Karpas-422 (cell line): ENCODE results near the gene SYK. TPM values are rescaled to one million over a fixed set of nuclear protein-coding genes. Genes with fewer than 3 reads are reported as not detected.
A peak's percentile ranks its signal among the peaks of the same experiment; 100 is the strongest.

Experiments used
- DNase-seq: peaks from one replicate; pipeline ENCODE4 v3.0.0-alpha.2; 2015
- H2AFZ ChIP-seq: fragments of 200-600 bp; sonication (generic); 2 replicates; pipeline ENCODE4 v1.6.1; 2014; ENCODE audit warnings: antibody characterized with exemption, low read length, mixed read lengths
- H3K27ac ChIP-seq: fragments of 200-600 bp; sonication (generic); 2 replicates; pipeline ENCODE4 v1.5.1; 2014; ENCODE audit warnings: mild to moderate bottlenecking, low read length, moderate library complexity
- H3K27me3 ChIP-seq: fragments of 200-600 bp; sonication (generic); 2 replicates; pipeline ENCODE4 v1.6.1; 2014; ENCODE audit warnings: low read length, mixed read lengths
- H3K36me3 ChIP-seq: fragments of 200-600 bp; sonication (generic); 2 replicates; pipeline ENCODE4 v1.6.1; 2014; ENCODE audit warnings: low read length, mixed read lengths; ENCODE audit not compliant: insufficient read depth
- H3K4me1 ChIP-seq: fragments of 200-600 bp; sonication (generic); 2 replicates; pipeline ENCODE4 v1.6.1; 2014; ENCODE audit warnings: mild to moderate bottlenecking, low read length, mixed read lengths
- H3K4me2 ChIP-seq: fragments of 200-600 bp; sonication (generic); 2 replicates; pipeline ENCODE4 v1.6.1; 2014; ENCODE audit warnings: low read length, low read depth, mild to moderate bottlenecking; ENCODE audit not compliant: poor library complexity, severe bottlenecking
- H3K4me3 ChIP-seq: fragments of 200-600 bp; sonication (generic); 2 replicates; pipeline ENCODE4 v1.5.1; 2014; ENCODE audit warnings: mild to moderate bottlenecking, antibody characterized with exemption, low read length, mixed read lengths
- H3K79me2 ChIP-seq: fragments of 200-600 bp; sonication (generic); 2 replicates; pipeline ENCODE4 v1.6.1; 2014; ENCODE audit warnings: mild to moderate bottlenecking, low read length, mixed read lengths
- H3K9ac ChIP-seq: fragments of 200-600 bp; sonication (generic); 2 replicates; pipeline ENCODE4 v1.6.0; 2014; ENCODE audit warnings: low read length
- H3K9me2 ChIP-seq: fragments of 200-600 bp; sonication (generic), shearing (Covaris generic); replicated peaks from 2 replicates; pipeline ENCODE4 v1.6.0; 2014; ENCODE audit warnings: mild to moderate bottlenecking, low read length, moderate library complexity; ENCODE audit not compliant: insufficient read depth
- H3K9me3 ChIP-seq: fragments of 300-700, 200-600 bp; sonication (generic); 2 replicates; pipeline ENCODE4 v1.6.1; 2014; ENCODE audit warnings: low read length, mixed read lengths
- H4K20me1 ChIP-seq: fragments of 200-600 bp; sonication (generic); 2 replicates; pipeline ENCODE4 v1.6.1; 2014; ENCODE audit warnings: mild to moderate bottlenecking, antibody characterized with exemption, low read length, low read depth; ENCODE audit not compliant: insufficient read depth
- total RNA-seq: library from RNA; depleted of rRNA; stranded (reverse); fragments of >200 nt; shearing (Covaris generic); gene quantifications from 2 replicates; pipeline ENCODE4 v1.2.3, GENCODE V29; 2014; ENCODE audit warnings: low replicate concordance

SYK gene
- total RNA-seq, 1 experiment from 2014 or later, result 151 TPM

- Histone ChIP-seq H3K9me2 (no peaks in the 10 kb centered on the region), H3K4me1 (peaks cover 28% of the 10 kb centered on the region), H3K27me3 (no peaks in the 10 kb centered on the region), H3K27ac (no peak overlapping the region), H3K9ac (no peak overlapping the region), H2AFZ (no peak overlapping the region), H3K9me3 (no peaks in the 10 kb centered on the region), H3K36me3 (peaks cover 70% of the 10 kb centered on the region), H3K79me2 (peaks cover 57% of the 10 kb centered on the region), H4K20me1 (peaks cover 21% of the 10 kb centered on the region), H3K4me2 (no peak overlapping the region), H3K4me3 (no peak overlapping the region)
- no peak for DNase-seq
These were observed 56.9 kb downstream of the SYK start for GRCh38 chr9:90858457-90858901.

GRCh38 chr9:90860382-90860781, 58.8 kb downstream of the SYK start:
- peak overlapping the region; percentile 60 for H3K27ac ChIP-seq
- no peak overlapping the region for H2AFZ ChIP-seq
- no peak overlapping the region for H3K4me2 ChIP-seq
- H3K4me1 ChIP-seq, result peaks cover 28% of the 10 kb centered on the region
- H3K9me3 ChIP-seq, result no peaks in the 10 kb centered on the region
- no peak overlapping the region for H3K9ac ChIP-seq
- no peak for DNase-seq
- no peak overlapping the region for H3K4me3 ChIP-seq
- peaks cover 87% of the 10 kb centered on the region for H3K36me3 ChIP-seq
- H4K20me1 ChIP-seq, result peaks cover 17% of the 10 kb centered on the region; the same call in 1 of the 2 replicates
- peaks cover 49% of the 10 kb centered on the region for H3K79me2 ChIP-seq
- H3K27me3 ChIP-seq, result no peaks in the 10 kb centered on the region
- H3K9me2 ChIP-seq, result no peaks in the 10 kb centered on the region

GRCh38 chr9:90860826-90861225, 59.2 kb downstream of the SYK start:
- peaks cover 46% of the 10 kb centered on the region for H3K79me2 ChIP-seq
- no peak overlapping the region for H3K4me3 ChIP-seq
- H3K27ac ChIP-seq, result peak overlapping the region; percentile 60
- no peaks in the 10 kb centered on the region for H3K9me3 ChIP-seq
- no peak overlapping the region for H2AFZ ChIP-seq
- no peak overlapping the region for H3K9ac ChIP-seq
- H3K27me3 ChIP-seq, result no peaks in the 10 kb centered on the region
- no peaks in the 10 kb centered on the region for H3K9me2 ChIP-seq
- DNase-seq, result peak; percentile 65
- peaks cover 28% of the 10 kb centered on the region for H3K4me1 ChIP-seq
- H3K4me2 ChIP-seq, result no peak overlapping the region
- peaks cover 89% of the 10 kb centered on the region for H3K36me3 ChIP-seq
- peaks cover 16% of the 10 kb centered on the region; the same call in 1 of the 2 replicates for H4K20me1 ChIP-seq

GRCh38 chr9:90861380-90861779, 59.8 kb downstream of the SYK start:
- Histone ChIP-seq H2AFZ (no peak overlapping the region), H3K9me2 (no peaks in the 10 kb centered on the region), H3K4me2 (no peak overlapping the region), H4K20me1 (peaks cover 11% of the 10 kb centered on the region; the same call in 1 of the 2 replicates), H3K79me2 (peaks cover 40% of the 10 kb centered on the region), H3K4me1 (peaks cover 28% of the 10 kb centered on the region), H3K36me3 (peaks cover 87% of the 10 kb centered on the region), H3K9me3 (no peaks in the 10 kb centered on the region), H3K27ac (peak overlapping the region; percentile 60), H3K9ac (no peak overlapping the region), H3K4me3 (no peak overlapping the region), H3K27me3 (no peaks in the 10 kb centered on the region)
- DNase-seq, result no peak

GRCh38 chr9:90861826-90862740, 60.5 kb downstream of the SYK start:
- Histone ChIP-seq H3K27me3 (no peaks in the 10 kb centered on the region), H3K9ac (no peak overlapping the region), H3K9me3 (no peaks in the 10 kb centered on the region), H3K36me3 (peaks cover 87% of the 10 kb centered on the region), H4K20me1 (peaks cover 13% of the 10 kb centered on the region), H3K4me3 (no peak overlapping the region), H3K9me2 (no peaks in the 10 kb centered on the region), H3K4me2 (no peak overlapping the region), H3K79me2 (peaks cover 33% of the 10 kb centered on the region), H3K4me1 (peaks cover 28% of the 10 kb centered on the region), H2AFZ (no peak overlapping the region), H3K27ac (no peak overlapping the region)
- DNase-seq, result no peak

GRCh38 chr9:90864779-90865178, 63.2 kb downstream of the SYK start:
- H3K27ac ChIP-seq, result no peak overlapping the region
- H2AFZ ChIP-seq, result no peak overlapping the region
- no peaks in the 10 kb centered on the region for H3K9me3 ChIP-seq
- no peak for DNase-seq
- H3K4me1 ChIP-seq, result peaks cover 34% of the 10 kb centered on the region
- H3K4me2 ChIP-seq, result no peak overlapping the region
- H3K4me3 ChIP-seq, result no peak overlapping the region
- peaks cover 6% of the 10 kb centered on the region; the same call in 1 of the 2 replicates for H4K20me1 ChIP-seq
- peaks cover 84% of the 10 kb centered on the region for H3K36me3 ChIP-seq
- H3K27me3 ChIP-seq, result no peaks in the 10 kb centered on the region
- no peak overlapping the region for H3K9ac ChIP-seq
- no peaks in the 10 kb centered on the region for H3K9me2 ChIP-seq
- H3K79me2 ChIP-seq, result peaks cover 12% of the 10 kb centered on the region

GRCh38 chr9:90867101-90867500, 65.5 kb downstream of the SYK start:
- H3K27ac ChIP-seq, result no peak overlapping the region
- H4K20me1 ChIP-seq, result peaks cover 3% of the 10 kb centered on the region; the same call in 1 of the 2 replicates
- no peak for DNase-seq
- H3K9ac ChIP-seq, result no peak overlapping the region
- peaks cover 82% of the 10 kb centered on the region for H3K36me3 ChIP-seq
- H3K4me1 ChIP-seq, result peaks cover 27% of the 10 kb centered on the region
- no peaks in the 10 kb centered on the region for H3K9me2 ChIP-seq
- no peak overlapping the region for H2AFZ ChIP-seq
- no peak overlapping the region for H3K4me2 ChIP-seq
- H3K79me2 ChIP-seq, result peaks cover 8% of the 10 kb centered on the region; the same call in 1 of the 2 replicates
- no peaks in the 10 kb centered on the region for H3K9me3 ChIP-seq
- no peak overlapping the region for H3K4me3 ChIP-seq
- H3K27me3 ChIP-seq, result no peaks in the 10 kb centered on the region

- Histone ChIP-seq H3K27me3 (no peaks in the 10 kb centered on the region), H3K9ac (no peak overlapping the region), H3K79me2 (peaks cover 20% of the 10 kb centered on the region; the same call in 1 of the 2 replicates), H3K36me3 (peaks cover 83% of the 10 kb centered on the region), H3K4me3 (no peak overlapping the region), H4K20me1 (peaks cover 3% of the 10 kb centered on the region; the same call in 1 of the 2 replicates), H3K9me2 (no peaks in the 10 kb centered on the region), H2AFZ (no peak overlapping the region), H3K4me2 (no peak overlapping the region), H3K27ac (peak overlapping the region; percentile 60), H3K4me1 (peaks cover 27% of the 10 kb centered on the region), H3K9me3 (no peaks in the 10 kb centered on the region)
- no peak for DNase-seq
These were observed 66.9 kb downstream of the SYK start for GRCh38 chr9:90868555-90868954.
